ENCODE results near the gene FSCN2.
A peak's percentile ranks its signal among the peaks of the same experiment; 100 is the strongest.

FSCN2 gene

GRCh38 chr17:81517009-81517338 is 11.2 kb upstream of the FSCN2 start:
- TF ChIP-seq EZH2 (optimal IDR thresholded peaks at IDR 0.05; ENCODE audit: low read depth, low read length) (no peak), CTCF (IDR thresholded peaks at IDR 0.05; ENCODE audit: low read length) (no peak), EZH2phosphoT487 (IDR thresholded peaks at IDR 0.05; ENCODE audit: low read length) (no peak)
- no peak for DNase-seq
- H3K4me1 ChIP-seq (ENCODE audit: low read length), result peaks cover 16% of the 10 kb centered on the region; the same call in 1 of the 2 replicates
- peaks cover 14% of the 10 kb centered on the region for H3K79me2 ChIP-seq (ENCODE audit: low read length)
- peaks cover 2% of the 10 kb centered on the region for H4K20me1 ChIP-seq (ENCODE audit: insufficient read depth, low read length)
- no peaks in the 10 kb centered on the region for H3K27me3 ChIP-seq (replicated peaks; ENCODE audit: insufficient read depth, low read length)
- no peak overlapping the region for H3K4me2 ChIP-seq (ENCODE audit: low read depth, low read length)
- no peaks in the 10 kb centered on the region for H3K36me3 ChIP-seq (replicated peaks; ENCODE audit: insufficient read depth, low read length)
- no peaks in the 10 kb centered on the region for H3K9me2 ChIP-seq (replicated peaks; ENCODE audit: insufficient read depth, low read length)
- no peak overlapping the region for H3K27ac ChIP-seq (ENCODE audit: low read length)
- peaks cover 48% of the 10 kb centered on the region for H3F3A ChIP-seq (ENCODE audit: insufficient read depth, low read length)
- no peak overlapping the region for H3K4me3 ChIP-seq (ENCODE audit: low read length)
- no peaks in the 10 kb centered on the region for H3K9me3 ChIP-seq (replicated peaks; ENCODE audit: insufficient read depth, low read length)
- H3K9ac ChIP-seq (ENCODE audit: low read length), result no peak overlapping the region
- no peak overlapping the region for H2AFZ ChIP-seq (ENCODE audit: low read length)

GRCh38 chr17:81517339-81518112 is 10.7 kb upstream of the FSCN2 start:
- DNase-seq, result peak; percentile 5
- no peak for TF ChIP-seq EZH2 (optimal IDR thresholded peaks at IDR 0.05; ENCODE audit: low read depth, low read length)
- no peak for TF ChIP-seq CTCF (IDR thresholded peaks at IDR 0.05; ENCODE audit: low read length)
- TF ChIP-seq EZH2phosphoT487 (IDR thresholded peaks at IDR 0.05; ENCODE audit: low read length), result no peak
- H3K9ac ChIP-seq (ENCODE audit: low read length), result no peak overlapping the region
- peaks cover 42% of the 10 kb centered on the region for H3F3A ChIP-seq (ENCODE audit: insufficient read depth, low read length)
- H3K27ac ChIP-seq (ENCODE audit: low read length), result no peak overlapping the region
- peaks cover 16% of the 10 kb centered on the region; the same call in 1 of the 2 replicates for H3K4me1 ChIP-seq (ENCODE audit: low read length)
- H3K27me3 ChIP-seq (replicated peaks; ENCODE audit: insufficient read depth, low read length), result no peaks in the 10 kb centered on the region
- peaks cover 9% of the 10 kb centered on the region for H3K79me2 ChIP-seq (ENCODE audit: low read length)
- H3K9me2 ChIP-seq (replicated peaks; ENCODE audit: insufficient read depth, low read length), result no peaks in the 10 kb centered on the region
- H3K4me2 ChIP-seq (ENCODE audit: low read depth, low read length), result no peak overlapping the region
- H4K20me1 ChIP-seq (ENCODE audit: insufficient read depth, low read length), result no peaks in the 10 kb centered on the region
- no peak overlapping the region for H3K4me3 ChIP-seq (ENCODE audit: low read length)
- no peak overlapping the region for H2AFZ ChIP-seq (ENCODE audit: low read length)
- H3K9me3 ChIP-seq (replicated peaks; ENCODE audit: insufficient read depth, low read length), result no peaks in the 10 kb centered on the region
- H3K36me3 ChIP-seq (replicated peaks; ENCODE audit: insufficient read depth, low read length), result no peaks in the 10 kb centered on the region

DNA sequence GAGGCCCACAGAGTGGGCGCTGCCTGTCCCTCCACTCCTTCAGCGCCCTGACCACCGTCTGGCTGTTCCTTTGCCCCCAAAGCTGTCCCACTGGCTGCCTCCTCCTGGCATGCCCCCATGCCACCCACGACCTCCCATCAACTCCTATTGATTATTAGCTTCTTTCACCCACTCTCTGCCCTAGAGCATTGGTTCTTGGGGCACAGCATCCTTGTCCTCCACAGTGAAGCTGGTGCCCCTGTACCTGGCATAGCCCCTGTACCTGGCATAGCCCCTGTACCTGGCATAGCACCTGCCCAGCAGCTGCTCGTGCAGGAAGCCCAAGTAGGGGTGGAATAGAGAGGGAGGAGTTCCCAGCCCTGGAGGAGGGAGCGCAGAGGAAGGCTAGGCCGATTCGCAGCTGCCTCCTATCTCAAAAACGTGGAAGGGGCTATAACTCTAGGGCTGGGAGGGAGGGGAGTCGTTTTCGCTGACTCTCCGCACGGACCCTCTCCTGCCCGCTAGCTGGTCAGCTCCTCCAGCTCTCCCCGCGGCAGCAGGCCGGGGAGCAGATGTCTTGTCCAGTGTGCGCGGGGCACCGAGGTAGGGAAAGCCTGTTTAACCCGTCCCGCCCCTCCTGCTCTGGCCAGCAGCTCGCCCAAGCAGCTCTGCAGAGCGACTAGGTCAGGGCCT is 9.9 kb upstream of the FSCN2 start:
- no peaks in the 10 kb centered on the region for H3K9me2 ChIP-seq (replicated peaks; ENCODE audit: insufficient read depth, low read length)
- no peaks in the 10 kb centered on the region for H3K9me3 ChIP-seq (replicated peaks; ENCODE audit: insufficient read depth, low read length)
- H4K20me1 ChIP-seq (ENCODE audit: insufficient read depth, low read length), result no peaks in the 10 kb centered on the region
- TF ChIP-seq EZH2phosphoT487 (IDR thresholded peaks at IDR 0.05; ENCODE audit: low read length) (no peak), CTCF (IDR thresholded peaks at IDR 0.05; ENCODE audit: low read length) (no peak), EZH2 (optimal IDR thresholded peaks at IDR 0.05; ENCODE audit: low read depth, low read length) (no peak)
- peaks cover 39% of the 10 kb centered on the region for H3F3A ChIP-seq (ENCODE audit: insufficient read depth, low read length)
- H2AFZ ChIP-seq (ENCODE audit: low read length), result peak overlapping the region; percentile 77; the same call in 1 of the 2 replicates
- H3K27ac ChIP-seq (ENCODE audit: low read length), result no peak overlapping the region
- no peak overlapping the region for H3K9ac ChIP-seq (ENCODE audit: low read length)
- peak overlapping the region; percentile 68; the same call in 1 of the 2 replicates for H3K4me3 ChIP-seq (ENCODE audit: low read length)
- no peaks in the 10 kb centered on the region for H3K27me3 ChIP-seq (replicated peaks; ENCODE audit: insufficient read depth, low read length)
- H3K4me2 ChIP-seq (ENCODE audit: low read depth, low read length), result peak overlapping the region; percentile 97; the same call in 1 of the 2 replicates
- H3K79me2 ChIP-seq (ENCODE audit: low read length), result peaks cover 8% of the 10 kb centered on the region; the same call in 1 of the 2 replicates
- no peak for DNase-seq
- H3K4me1 ChIP-seq (ENCODE audit: low read length), result peaks cover 16% of the 10 kb centered on the region; the same call in 1 of the 2 replicates
- H3K36me3 ChIP-seq (replicated peaks; ENCODE audit: insufficient read depth, low read length), result no peaks in the 10 kb centered on the region

Data from MM.1S (cell line).